GM15510 (cell line): ENCODE measurements around the gene PYGO1.

ENCODE experiments used
- POLR2A ChIP-seq: IDR thresholded peaks from 3 replicates; pipeline ENCODE4 v1.6.1; 2011; ENCODE audit warnings: borderline replicate concordance; ENCODE audit not compliant: insufficient read length; ENCODE audit errors: extremely low read depth

PYGO1 gene

GRCh38 chr15:55589287-55589686 lies 1.1 kb upstream of the PYGO1 start:
- no peak for TF ChIP-seq POLR2A

GRCh38 chr15:55588815-55589115 lies 620 bp upstream of the PYGO1 start:
- TF ChIP-seq POLR2A: no peak

GRCh38 chr15:55587321-55588069 lies 650 bp downstream of the PYGO1 start:
- TF ChIP-seq POLR2A: no peak

- no peak for TF ChIP-seq POLR2A
Measured at GRCh38 chr15:55586808-55587207, 1.3 kb downstream of the PYGO1 start.

GRCh38 chr15:55576943-55577342 lies 11.2 kb downstream of the PYGO1 start:
- TF ChIP-seq POLR2A: no peak

GRCh38 chr15:55574096-55574495 lies 14.0 kb downstream of the PYGO1 start:
- TF ChIP-seq POLR2A: no peak

- TF ChIP-seq POLR2A: no peak
Measured at GRCh38 chr15:55573224-55573623, 14.9 kb downstream of the PYGO1 start.

- no peak for TF ChIP-seq POLR2A
Measured at GRCh38 chr15:55564347-55565145, 23.6 kb downstream of the PYGO1 start.

GRCh38 chr15:55562601-55563000 lies 25.5 kb downstream of the PYGO1 start:
- no peak for TF ChIP-seq POLR2A

GRCh38 chr15:55555089-55555488 lies 33.1 kb downstream of the PYGO1 start:
- TF ChIP-seq POLR2A: no peak

GRCh38 chr15:55552926-55553325 lies 35.2 kb downstream of the PYGO1 start:
- no peak for TF ChIP-seq POLR2A

- no peak for TF ChIP-seq POLR2A
Measured at GRCh38 chr15:55552451-55552850, 35.7 kb downstream of the PYGO1 start.

GRCh38 chr15:55549305-55549704 lies 38.8 kb downstream of the PYGO1 start:
- TF ChIP-seq POLR2A: no peak

GRCh38 chr15:55546718-55547117 lies 41.4 kb downstream of the PYGO1 start:
- no peak for TF ChIP-seq POLR2A

GRCh38 chr15:55535436-55535835 lies 52.7 kb downstream of the PYGO1 start:
- TF ChIP-seq POLR2A: no peak

- no peak for TF ChIP-seq POLR2A
Measured at GRCh38 chr15:55532944-55533343, 55.2 kb downstream of the PYGO1 start.
